HG03571 (cell line): ENCODE measurements around the gene SYT3.
A peak's percentile ranks its signal among the peaks of the same experiment; 100 is the strongest.

Experiments
- ATAC-seq: cut with Tn5 transposase; IDR thresholded peaks from one replicate; pipeline ENCODE4 v1.9.1; 2021; ENCODE audit not compliant: unreplicated experiment

Gene SYT3

GRCh38 chr19:50639121-50640112 is at the start of gene SYT3:
TSS of gene SYT3 (minus strand) at chr19:50639881. CDS start at chr19:50637411, 2,470 bp downstream.
- no peak for ATAC-seq

DNA sequence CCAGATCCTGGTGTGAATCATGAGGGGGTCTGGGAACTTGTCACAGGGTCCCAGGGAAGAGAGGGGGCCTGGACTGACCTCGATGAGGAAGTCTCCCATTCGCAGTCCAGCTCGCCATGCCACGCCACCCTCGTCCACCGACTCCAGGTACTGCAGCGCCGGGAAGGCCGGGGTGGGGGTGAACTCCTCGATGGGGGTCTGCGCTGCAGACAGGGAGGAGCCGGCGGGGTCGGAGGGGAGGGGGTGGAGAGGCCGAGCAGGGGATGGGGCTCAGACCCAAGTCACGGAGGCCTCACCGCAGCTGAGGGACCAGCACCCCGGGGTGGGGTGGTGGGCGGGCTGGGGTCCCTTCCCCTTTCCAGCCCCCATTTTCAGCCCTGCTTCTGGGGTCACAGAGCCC is 49.1 kb upstream of the SYT3 start:
- ATAC-seq, result no peak

DNA sequence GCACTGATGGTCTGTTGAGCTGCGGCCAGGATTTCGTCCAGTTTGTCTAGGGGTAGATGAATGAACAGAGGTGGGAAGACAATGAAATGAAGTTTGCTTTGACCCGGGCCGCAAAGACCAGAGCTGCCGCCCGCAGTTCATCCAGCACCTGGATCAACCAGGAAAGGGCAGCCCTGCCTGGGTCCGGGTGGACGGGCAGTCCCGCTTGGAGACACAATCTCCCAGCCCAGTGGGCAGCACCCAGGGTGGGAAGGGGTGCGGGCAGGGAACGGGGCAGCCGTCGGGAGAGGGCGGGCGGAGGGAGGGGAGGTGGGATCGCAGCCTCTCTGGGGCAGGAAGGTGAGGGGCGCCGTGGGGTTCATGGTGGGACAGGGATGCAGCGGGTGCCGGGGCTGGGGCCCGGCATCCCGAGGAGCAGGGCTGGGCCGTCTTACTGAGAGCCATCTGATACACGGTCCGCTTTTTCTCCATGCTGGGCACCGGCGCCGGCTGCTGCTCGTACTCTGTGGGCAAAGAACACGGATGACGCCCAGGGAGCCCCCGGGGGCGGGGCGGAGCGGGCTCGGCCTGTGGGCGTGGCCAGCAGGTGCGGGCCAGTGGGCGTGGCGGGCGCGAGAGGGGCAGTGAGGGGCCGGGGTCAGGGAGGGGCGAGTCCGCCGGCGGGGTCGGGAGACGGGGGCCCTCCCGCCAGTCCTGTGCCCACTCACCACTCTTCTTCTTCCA is 46.8 kb upstream of the SYT3 start:
- no peak for ATAC-seq

- peak; percentile 83 for ATAC-seq
Measured at GRCh38 chr19:50679177-50680125, 39.8 kb upstream of the SYT3 start.

DNA sequence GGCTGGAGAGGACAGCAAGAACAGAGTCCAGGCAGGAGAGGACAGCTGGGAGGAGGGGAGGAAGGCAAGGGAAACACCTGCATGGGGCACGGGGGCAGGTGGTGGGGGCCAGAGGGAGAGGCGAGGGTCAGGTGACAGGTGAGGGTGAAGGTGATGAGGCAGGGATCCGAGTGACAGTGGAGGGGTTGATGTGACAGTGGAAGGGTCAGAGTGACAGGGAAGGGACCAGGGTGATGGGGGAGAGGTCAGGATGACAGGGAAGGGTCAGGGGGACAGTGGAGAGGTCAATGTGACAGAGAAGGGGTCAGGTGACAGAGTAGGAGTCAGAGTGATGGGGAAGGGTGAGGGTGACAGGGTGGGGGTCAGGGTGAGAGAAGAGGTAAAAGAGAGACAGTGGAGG is 38.6 kb upstream of the SYT3 start:
- no peak for ATAC-seq

DNA sequence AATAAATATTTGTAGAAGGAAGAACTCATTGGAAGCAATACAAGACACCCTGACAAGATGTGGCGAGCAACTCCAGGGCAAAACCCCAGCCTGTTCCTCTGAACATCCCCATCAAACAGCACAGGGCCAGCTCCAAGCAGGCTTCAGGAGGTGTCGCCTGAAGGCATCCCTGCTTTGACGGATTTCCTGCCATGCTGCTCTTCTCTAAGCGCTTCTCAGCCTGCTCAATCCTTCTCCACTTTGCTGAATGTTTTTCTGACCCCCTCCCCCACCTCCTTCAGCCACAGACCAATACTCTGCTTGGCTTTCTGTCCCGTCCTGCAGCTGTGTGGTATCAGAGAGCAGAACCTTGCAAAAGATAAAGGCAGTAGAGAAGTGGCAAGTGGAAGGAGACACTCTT is 38.0 kb upstream of the SYT3 start:
- no peak for ATAC-seq

DNA sequence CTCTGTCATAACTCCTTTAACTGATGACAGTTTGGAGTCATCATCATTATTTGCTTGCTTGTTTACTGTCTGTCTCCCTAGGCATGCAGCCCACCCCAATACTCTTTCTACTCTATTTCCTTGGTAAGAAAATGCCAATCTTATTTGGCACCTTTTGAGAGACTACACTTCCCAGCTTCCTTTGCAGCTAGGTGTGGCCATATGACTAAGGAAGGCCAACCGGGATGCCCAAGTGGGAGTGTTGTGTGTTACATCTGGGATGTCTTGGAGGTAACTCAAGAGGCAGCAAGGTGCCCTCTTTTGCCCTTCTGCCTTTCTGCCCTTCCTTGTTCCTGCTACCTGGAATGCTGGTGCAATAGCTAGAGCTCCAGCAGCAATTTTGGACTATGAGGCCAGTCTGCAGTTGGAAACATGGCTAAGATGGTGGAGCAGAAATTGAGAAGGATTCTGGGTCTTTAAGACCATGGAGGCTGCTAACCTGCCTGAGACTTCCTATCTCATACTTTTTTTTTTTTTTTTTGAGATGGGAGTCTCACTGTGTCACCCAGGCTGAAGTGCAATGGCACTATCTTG is 37.0 kb upstream of the SYT3 start:
- no peak for ATAC-seq

DNA sequence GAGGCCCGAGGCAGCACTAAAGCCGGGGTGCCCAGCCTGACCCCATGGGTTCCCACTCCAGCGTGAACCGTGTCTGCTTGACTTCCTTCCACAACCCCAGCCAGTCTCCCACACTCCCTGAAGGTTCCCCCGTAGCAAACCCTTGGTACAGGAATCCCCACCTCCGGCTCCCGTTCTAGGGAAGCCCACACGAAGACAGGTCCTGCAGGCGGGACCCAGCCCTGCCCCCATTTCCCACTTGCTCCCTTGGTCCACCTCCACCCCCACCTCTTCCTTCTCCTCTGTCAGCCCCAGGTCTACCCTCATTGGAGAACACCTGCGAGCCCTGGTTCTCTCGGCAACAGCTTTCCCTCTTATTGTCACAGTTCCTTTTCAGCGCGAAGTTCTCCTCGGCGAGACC is 33.4 kb upstream of the SYT3 start:
- no peak for ATAC-seq

DNA sequence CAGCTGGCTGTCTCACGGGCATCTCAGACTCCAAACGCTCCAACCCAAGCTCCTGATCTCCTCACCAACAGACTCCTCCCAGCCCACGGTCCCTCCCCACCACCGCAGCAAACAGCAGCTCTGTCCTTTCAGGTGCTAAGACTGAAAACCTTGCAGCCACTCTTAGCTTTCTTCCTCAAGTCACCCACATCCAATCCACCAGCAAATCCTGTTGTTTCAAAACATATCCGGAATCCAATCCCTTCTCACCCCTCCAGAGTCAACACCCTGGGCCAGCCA is 30.4 kb upstream of the SYT3 start:
- ATAC-seq, result no peak

DNA sequence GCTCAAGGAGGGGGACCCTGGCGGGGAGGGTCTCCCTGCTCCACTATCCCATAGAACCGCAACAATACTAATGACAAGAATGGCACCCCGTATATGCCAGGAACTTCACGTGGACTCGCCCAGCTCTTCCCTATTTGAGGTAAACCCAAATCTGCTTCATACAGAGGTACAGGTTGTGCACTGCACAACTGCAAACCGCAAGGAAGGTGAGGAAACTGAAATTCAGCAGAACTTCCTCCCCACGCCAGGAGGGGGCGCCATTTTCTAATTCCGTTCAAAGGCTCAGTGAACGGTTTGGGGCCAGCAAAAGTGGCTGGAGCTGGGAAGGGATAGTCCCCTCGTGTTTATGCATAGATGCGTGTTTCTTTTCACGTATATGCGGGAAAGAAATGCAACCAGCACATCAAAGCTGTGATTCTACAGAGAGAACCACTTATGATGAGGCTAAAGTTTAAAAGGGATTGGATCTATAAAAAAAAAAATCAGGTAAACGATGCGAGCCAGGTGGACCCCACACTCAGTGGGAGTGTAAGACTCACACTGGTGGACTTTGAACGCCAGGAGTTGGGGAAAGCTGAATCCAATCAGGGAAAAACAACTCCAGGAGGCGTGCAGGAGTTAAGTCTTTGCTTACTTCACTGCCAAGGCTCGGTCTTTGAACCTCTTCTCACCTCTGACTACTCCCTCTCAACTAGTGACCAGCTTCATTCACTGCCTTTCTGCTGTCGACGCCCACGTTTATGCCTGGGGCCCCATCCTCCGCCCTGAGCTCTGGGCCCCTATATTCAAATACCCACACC is 29.8 kb upstream of the SYT3 start:
- no peak for ATAC-seq

GRCh38 chr19:50668879-50669278 is 29.2 kb upstream of the SYT3 start:
- no peak for ATAC-seq

DNA sequence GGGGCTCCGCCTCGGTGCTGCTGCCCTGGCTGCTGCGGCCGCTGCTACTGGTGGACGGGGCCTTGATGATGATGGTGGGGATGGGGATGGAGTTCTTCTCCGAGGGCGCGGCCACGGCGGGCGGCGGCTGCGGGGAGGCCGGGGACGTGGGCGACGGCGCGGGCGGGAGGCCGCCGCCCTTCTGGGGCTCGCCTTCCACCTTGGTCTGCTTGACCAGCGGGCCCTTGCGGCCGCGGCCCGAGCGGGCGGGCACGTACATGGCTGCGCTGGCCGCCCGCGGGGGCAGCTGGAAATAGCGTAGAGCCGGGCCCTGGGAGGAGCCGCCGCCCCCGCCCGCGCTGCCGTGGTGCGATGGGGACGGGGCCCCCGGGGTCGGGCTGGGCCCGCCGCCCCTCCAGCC is 28.7 kb upstream of the SYT3 start:
- no peak for ATAC-seq

- no peak for ATAC-seq
Measured at GRCh38 chr19:50667759-50668231, 28.1 kb upstream of the SYT3 start.

GRCh38 chr19:50667177-50667758 is 27.6 kb upstream of the SYT3 start:
- no peak for ATAC-seq

- ATAC-seq, result no peak
Measured at GRCh38 chr19:50666346-50667176, 26.9 kb upstream of the SYT3 start.

DNA sequence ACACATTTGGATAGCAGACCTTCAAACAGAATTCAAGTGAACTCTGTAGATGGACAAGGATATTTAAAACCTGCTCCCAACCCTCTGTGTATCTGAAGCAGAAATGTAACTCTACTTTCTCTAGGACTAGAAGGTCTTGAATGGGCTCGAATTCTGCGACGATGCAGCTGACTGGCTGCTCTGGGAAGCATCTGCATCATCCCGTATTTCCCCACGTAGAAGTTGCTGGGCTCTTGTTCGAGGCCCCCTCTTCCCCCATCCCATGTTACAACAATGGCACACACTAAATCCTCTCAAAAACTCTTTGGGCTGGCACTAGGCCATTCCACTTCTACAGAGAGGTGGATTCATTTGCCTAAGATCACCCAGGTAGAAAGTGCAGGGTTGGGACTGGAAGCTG is 24.5 kb upstream of the SYT3 start:
- ATAC-seq, result no peak

DNA sequence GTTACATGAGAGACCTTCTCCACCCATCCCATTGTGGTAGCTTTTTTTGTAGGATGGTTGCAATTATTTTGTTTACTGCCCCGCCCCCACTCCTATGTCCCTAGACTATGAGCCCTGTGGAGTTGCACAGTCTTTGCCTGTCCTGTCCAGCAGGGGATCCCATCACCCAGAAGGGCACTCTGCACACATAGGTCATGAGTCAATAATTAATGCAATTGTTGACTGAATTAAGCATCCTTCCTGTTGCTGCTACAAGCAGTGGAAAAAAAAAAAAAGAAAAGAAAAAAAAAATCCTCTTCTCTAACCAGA is 23.8 kb upstream of the SYT3 start:
- ATAC-seq, result no peak

- ATAC-seq, result no peak
Measured at GRCh38 chr19:50662651-50663481, 23.2 kb upstream of the SYT3 start.
